Kidney (tissue), 14 donors: ENCODE measurements around the gene ZNF524. TPM values are rescaled to one million over a fixed set of nuclear protein-coding genes. Genes with fewer than 3 reads are reported as not detected.

Source experiments
- DNase-seq, 5 donors: peaks; one replicate each; pipeline ENCODE4 v3.0.0-alpha.2; 2013 to 2020
- FAIRE-seq: peaks from 2 replicates; lab custom pipeline; 2012; peaks lifted over from hg19 to GRCh38; lab: Jason Lieb, UNC
- H3K27ac ChIP-seq, 2 donors: one replicate each; pipeline ENCODE4 v1.7.0; 2013; ENCODE audit warnings: low read depth in 2 of 2, low read length in 2 of 2, inconsistent platforms in 1 of 2
- H3K27me3 ChIP-seq: one replicate; pipeline ENCODE4 v1.7.1; 2013; ENCODE audit warnings: low read length, inconsistent platforms; ENCODE audit not compliant: control insufficient read depth, insufficient read depth
- H3K36me3 ChIP-seq, 3 donors: one replicate each; pipeline versions ENCODE4 v1.7.0 to v1.7.1; 2013; ENCODE audit warnings: low read length in 3 of 3, control low read depth in 1 of 3, inconsistent platforms in 1 of 3; ENCODE audit not compliant: insufficient read depth in 3 of 3, control insufficient read depth in 2 of 3
- H3K4me1 ChIP-seq, 3 donors: one replicate each; pipeline versions ENCODE4 v1.7.0 to v1.7.1; 2013; ENCODE audit warnings: low read length in 3 of 3, inconsistent platforms in 1 of 3, low read depth in 1 of 3; ENCODE audit not compliant: control insufficient read depth in 2 of 3, insufficient read depth in 2 of 3
- H3K4me3 ChIP-seq, 3 donors: one replicate each; pipeline versions ENCODE4 v1.7.0 to v1.8.1; 2013; ENCODE audit warnings: low read length in 3 of 3, control low read depth in 1 of 3, inconsistent platforms in 1 of 3
- H3K9ac ChIP-seq, 3 donors: one replicate each; pipeline versions ENCODE4 v1.7.0 to v1.7.1; 2013; ENCODE audit warnings: low read length in 3 of 3, control low read depth in 1 of 3, inconsistent platforms in 1 of 3
- H3K9me3 ChIP-seq, 3 donors: one replicate each; pipeline versions ENCODE4 v1.7.0 to v1.7.1; 2013; ENCODE audit warnings: low read length in 3 of 3, control low read depth in 1 of 3, inconsistent platforms in 1 of 3; ENCODE audit not compliant: control insufficient read depth in 2 of 3, insufficient read depth in 1 of 3
- intact Hi-C: fragments of 100-400 bp; cut with DNase I; formaldehyde crosslinking; loops from one replicate; pipeline ENCODE4 v1.11.1; 2022
- polyA plus RNA-seq: library from polyadenylated mRNA; stranded (reverse); fragments of 350-450 nt; fragmentation: Illumina TruSeq; extraction: RNeasy Lipid Tissue Mini Kit (QIAGEN cat#74804); gene quantifications from one replicate; pipeline ENCODE4 v1.2.3, GENCODE V29; 2014; ENCODE audit warnings: low read depth, low replicate concordance; ENCODE audit not compliant: insufficient read depth
- total RNA-seq: library from RNA; stranded (reverse); fragmentation: NEBNext Ultra II Directional; extraction: Animal tissue kit (Norgen Biotek cat#: 25700); gene quantifications from one replicate; pipeline ENCODE4 v1.2.1, GENCODE V29; 2021
- TF ChIP-seq, protein P1 (sequence below): IDR thresholded peaks from 3 replicates; pipeline ENCODE4 v1.5.1; 2012; ENCODE audit warnings: mild to moderate bottlenecking, moderate library complexity, borderline replicate concordance; ENCODE audit not compliant: insufficient read depth; ENCODE audit errors: extremely low read depth
- donor health status: control.
- donor health status: control.
- donor health status: control.
- donor health status: control.
- donor health status: control.
- donor health status: DM: yes; HTN: yes; CAD: no.
- donor health status: Normal renal cell carcinoma (clear cell type).

ZNF524 gene
- total and polyA plus RNA-seq, 2 donors from 2014 or later, result 22.9 to 32.6 TPM

GRCh38 chr19:55601084-55601483 is 996 bp downstream of the ZNF524 start:
- Histone ChIP-seq H3K9ac (peak overlapping the region; percentile 37 to 77 (median 48)), H3K36me3 (peaks cover 0 to 3% (median 0%) of the 10 kb centered on the region in 3 donors), H3K4me1 (peaks cover 0 to 11% (median 3%) of the 10 kb centered on the region in 3 donors), H3K4me3 (peak overlapping the region; percentile 5 to 98 (median 68)), H3K27ac (peak overlapping the region in 1 of 2 donors; percentile 99), H3K9me3 (no peaks in the 10 kb centered on the region), H3K27me3 (no peaks in the 10 kb centered on the region)
- intact Hi-C loops, result no loop called here
- DNase-seq (peak in 1 of 5 donors; percentile 57), FAIRE-seq (no peak)
- TF ChIP-seq, protein P1, sequence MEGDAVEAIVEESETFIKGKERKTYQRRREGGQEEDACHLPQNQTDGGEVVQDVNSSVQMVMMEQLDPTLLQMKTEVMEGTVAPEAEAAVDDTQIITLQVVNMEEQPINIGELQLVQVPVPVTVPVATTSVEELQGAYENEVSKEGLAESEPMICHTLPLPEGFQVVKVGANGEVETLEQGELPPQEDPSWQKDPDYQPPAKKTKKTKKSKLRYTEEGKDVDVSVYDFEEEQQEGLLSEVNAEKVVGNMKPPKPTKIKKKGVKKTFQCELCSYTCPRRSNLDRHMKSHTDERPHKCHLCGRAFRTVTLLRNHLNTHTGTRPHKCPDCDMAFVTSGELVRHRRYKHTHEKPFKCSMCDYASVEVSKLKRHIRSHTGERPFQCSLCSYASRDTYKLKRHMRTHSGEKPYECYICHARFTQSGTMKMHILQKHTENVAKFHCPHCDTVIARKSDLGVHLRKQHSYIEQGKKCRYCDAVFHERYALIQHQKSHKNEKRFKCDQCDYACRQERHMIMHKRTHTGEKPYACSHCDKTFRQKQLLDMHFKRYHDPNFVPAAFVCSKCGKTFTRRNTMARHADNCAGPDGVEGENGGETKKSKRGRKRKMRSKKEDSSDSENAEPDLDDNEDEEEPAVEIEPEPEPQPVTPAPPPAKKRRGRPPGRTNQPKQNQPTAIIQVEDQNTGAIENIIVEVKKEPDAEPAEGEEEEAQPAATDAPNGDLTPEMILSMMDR, result no peak

- FAIRE-seq (no peak), DNase-seq (peak in 2 of 5 donors; percentile 69 to 82)
- peaks cover 0 to 3% (median 0%) of the 10 kb centered on the region in 3 donors for H3K36me3 ChIP-seq
- TF ChIP-seq, protein P1, result no peak
- H3K27me3 ChIP-seq, result no peaks in the 10 kb centered on the region
- H3K4me1 ChIP-seq, result peaks cover 0 to 20% (median 3%) of the 10 kb centered on the region in 3 donors
- intact Hi-C loops, result no loop called here
- no peak overlapping the region for H3K9ac ChIP-seq
- no peak overlapping the region for H3K27ac ChIP-seq
- H3K9me3 ChIP-seq, result no peaks in the 10 kb centered on the region
- H3K4me3 ChIP-seq, result no peak overlapping the region
Observed at GRCh38 chr19:55602104-55603001, 2.3 kb downstream of the ZNF524 start.

DNA sequence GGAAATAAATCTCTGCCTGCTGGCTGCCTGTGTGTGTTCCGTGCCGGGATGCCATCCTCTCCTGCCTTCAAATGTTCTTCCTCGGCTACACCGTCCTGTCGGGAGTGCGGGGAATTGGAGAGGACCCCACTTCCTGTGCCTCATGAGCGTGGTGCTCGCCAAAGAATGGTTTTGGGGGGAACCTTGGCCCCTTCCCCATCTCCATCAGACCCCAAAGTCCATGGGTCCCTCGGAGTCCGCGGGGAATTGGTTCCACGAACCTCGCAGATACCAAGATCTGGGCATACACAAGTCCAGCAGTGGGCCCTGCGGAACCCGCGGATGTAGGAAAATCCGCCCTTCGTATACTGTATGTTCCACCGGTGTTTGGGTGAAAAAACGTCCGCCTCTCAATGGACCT is 3.0 kb downstream of the ZNF524 start:
- Histone ChIP-seq H3K9ac (no peak overlapping the region), H3K4me3 (no peak overlapping the region), H3K9me3 (no peaks in the 10 kb centered on the region), H3K27ac (no peak overlapping the region), H3K4me1 (peaks cover 0 to 20% (median 3%) of the 10 kb centered on the region in 3 donors), H3K27me3 (no peaks in the 10 kb centered on the region), H3K36me3 (peaks cover 0 to 3% (median 0%) of the 10 kb centered on the region in 3 donors)
- TF ChIP-seq, protein P1, result no peak
- DNase-seq (peak in 1 of 5 donors; percentile 82), FAIRE-seq (no peak)
- intact Hi-C loops, result no loop called here
